ENCODE results near the gene SDK1.
"Not testable (repeated sequence)": the region's sequence is repeated elsewhere in the genome, so short reads cannot be mapped to it uniquely, and the experiment has no call there.

The SDK1 gene

DNA sequence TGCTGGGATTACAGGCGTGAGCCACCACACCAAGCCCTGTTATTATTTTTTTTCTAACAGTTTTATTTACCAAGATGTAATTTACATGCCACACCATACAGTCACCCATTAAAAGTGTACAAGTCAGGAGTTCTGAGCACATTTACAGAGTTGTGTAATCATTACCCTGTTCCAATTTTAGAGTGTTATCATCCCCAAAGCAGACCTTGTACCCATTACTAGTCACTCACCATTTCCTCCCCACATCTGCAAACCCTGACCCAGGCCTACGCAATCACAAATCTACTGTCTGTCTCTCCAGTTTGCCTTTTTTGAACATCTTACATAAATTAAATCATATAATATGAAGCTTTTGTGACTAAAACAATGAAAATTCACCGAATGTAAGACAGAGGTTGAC, 978.2 kb downstream of the SDK1 start:
- no peak for DNase-seq (ENCODE audit: low read depth in 1 of 2, low spot score in 1 of 2)

- no peak for DNase-seq (ENCODE audit: low read depth in 1 of 2, low spot score in 1 of 2)
These were observed 980.4 kb downstream of the SDK1 start for GRCh38 chr7:4281231-4281993.

DNA sequence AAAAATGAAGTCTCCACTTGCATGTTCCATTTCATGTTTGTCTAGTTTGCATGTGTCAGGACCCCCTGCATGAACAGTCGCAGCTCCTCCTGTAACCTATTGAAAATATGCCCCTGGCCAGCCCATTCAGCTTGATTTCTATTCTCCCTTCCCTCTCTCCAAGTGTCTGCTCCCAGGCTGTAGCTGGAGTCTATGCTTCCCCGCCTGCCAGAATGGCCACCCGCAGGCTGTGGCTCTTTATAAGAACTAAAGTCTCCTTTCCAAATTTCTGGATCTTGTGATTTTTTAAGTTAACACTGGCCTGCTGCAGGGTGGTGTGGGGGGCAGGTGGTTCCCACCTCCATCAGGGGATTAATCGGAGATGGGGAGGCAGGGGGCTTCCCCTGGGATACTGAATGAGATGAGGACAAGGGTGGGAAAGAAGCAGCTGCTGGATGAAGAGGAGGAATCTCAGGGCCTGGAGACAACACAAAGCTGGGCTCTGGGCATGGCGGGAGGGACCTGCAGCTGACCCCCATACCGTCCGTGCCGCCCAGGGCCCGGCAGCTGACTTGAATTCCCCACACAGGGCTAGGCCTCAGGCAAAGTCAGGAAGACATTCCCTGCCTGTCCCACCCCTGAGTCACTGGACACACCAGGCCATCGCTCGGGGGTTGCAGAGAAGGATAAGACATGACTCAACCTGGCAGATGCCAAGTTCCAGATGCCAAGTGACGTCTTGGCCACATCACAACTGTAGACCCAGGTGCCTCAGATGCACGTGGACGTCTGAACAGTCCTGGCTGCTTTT, 981.6 kb downstream of the SDK1 start:
- DNase-seq (ENCODE audit: low read depth in 1 of 2, low spot score in 1 of 2) = no peak

GRCh38 chr7:4286351-4286750, 985.3 kb downstream of the SDK1 start:
- DNase-seq (ENCODE audit: low read depth in 1 of 2, low spot score in 1 of 2) = no peak

DNA sequence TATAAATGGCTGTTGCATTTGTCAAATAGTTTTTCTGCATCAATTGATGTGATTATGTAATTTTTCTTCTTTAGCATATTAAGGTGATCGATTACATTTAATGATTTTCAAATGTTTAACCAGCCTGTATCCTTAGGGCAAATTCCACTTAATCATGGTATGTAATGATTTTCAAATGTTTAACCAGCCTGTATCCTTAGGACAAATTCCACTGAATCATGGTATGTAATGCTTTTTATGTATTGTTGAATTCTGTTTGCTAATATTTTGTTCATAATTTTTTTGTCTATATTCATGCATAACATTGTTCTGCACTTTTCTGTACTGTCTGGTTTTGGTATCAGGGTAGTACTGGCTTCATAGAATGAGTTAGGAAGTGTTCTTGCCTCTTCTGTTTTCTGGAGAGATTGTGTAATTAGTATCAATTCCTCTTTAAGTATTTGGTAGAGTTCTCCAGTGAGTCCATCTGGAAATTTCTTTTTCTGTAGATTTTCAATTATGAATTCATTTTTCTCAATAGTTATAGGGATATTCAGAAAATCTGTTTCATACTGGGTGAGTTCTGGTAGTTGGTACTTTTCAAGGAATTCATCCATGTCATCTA, 987.8 kb downstream of the SDK1 start:
- no peak for DNase-seq (ENCODE audit: low read depth in 1 of 2, low spot score in 1 of 2)

DNA sequence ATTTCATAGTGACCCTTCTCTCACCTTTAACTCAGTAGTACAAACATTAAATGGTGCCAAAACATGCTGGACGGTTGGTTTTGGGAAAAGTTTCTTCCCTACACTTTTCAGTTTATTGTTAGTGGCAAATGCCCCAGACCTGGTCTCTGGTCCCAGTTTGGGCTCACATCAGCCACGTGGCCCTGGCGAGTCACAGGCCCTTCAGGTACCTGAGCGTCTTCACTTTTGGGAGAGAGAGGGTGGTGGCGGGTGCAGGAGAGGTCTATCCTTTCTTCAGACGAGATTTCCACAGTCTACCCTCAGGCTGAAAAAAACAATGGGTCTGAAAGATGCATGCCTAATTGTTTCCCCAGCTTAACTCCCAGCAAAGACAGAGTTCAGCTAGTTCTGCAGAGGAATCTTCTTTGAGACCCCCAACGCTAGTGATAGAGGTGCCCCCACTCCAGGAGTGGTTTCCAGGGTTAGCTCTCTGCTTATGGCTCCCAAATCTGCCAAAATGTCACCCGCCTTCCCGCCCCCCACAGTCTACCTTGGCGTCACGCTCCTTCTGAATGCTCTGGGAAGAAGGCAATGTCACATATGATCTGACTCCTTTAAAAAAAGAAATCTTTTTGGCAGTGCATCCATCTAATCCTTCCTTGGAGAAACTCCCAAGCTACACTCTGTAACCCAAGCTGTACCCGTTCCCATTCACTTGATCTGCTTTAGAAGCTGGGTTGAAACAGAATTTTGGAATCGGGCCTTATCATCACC, 996.3 kb downstream of the SDK1 start:
- no peak for DNase-seq (ENCODE audit: low read depth in 1 of 2, low spot score in 1 of 2)

DNA sequence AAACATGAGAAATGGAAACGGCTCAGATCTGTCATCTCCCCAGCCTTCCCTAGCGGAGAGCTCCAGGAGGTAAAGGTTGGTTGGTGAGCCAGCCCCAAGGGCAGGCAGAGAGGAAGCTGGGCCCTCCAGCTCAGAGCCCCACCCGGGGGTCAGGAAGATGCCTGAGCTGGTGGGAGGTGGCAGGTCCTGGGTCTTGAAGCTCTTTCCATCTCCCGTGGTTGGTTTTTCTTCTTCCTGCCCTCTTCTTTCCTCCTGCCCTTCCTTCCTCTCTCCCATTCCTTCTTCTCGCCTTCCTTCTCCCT, 996.8 kb downstream of the SDK1 start:
- DNase-seq (ENCODE audit: low read depth in 1 of 2, low spot score in 1 of 2) = no peak

- no peak for DNase-seq (ENCODE audit: low read depth in 1 of 2, low spot score in 1 of 2)
These were observed 998.4 kb downstream of the SDK1 start for GRCh38 chr7:4299431-4299830.

GRCh38 chr7:4302203-4302905, 1001.3 kb downstream of the SDK1 start:
- no peak for DNase-seq (ENCODE audit: low read depth in 1 of 2, low spot score in 1 of 2)

DNA sequence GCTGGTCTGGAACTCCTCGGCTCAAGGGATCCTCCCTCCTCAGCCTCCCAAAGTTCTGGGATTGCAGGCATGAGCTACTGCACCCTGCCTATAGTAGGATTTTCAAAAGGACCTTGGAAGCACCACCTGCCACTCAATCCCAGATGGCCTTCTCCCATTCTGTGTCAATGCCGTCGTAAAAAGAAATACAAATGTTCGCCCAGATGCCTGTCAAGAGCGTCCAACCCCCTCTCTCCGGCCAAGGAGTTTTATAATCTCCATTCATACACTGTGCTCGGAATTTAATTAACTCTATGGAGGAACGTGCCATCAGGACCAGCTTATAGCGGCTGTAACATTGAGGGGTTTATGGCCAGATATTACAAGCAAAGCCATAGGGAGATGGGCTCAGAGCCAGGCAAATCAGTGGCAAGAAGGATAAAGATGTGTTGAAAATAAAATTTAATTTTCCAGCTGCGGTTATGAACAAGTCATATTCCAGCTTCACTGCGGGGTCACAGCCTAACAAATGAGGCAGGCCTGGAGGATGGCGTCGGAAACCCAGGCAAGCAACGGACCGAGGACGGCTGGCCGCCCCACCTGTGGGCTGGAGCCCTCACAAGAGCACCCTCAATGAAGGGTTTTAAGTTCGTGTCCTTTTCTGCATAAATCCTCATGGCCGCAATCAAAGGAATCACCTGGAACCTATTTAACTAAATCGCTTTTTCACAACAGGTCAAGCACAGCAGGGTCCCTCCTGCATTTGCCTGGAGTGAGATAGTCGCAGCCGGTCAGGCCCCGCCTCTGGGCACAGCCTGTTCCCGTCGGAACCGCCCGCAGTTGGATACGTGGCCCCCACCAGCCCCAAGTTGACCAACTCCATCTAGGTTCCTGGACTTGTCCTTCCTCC, 1006.5 kb downstream of the SDK1 start:
- no peak for DNase-seq (ENCODE audit: low read depth in 1 of 2, low spot score in 1 of 2)

GRCh38 chr7:4308205-4308590, 1007.1 kb downstream of the SDK1 start:
- DNase-seq (ENCODE audit: low read depth in 1 of 2, low spot score in 1 of 2) = no peak

- DNase-seq (ENCODE audit: low read depth in 1 of 2, low spot score in 1 of 2) = not testable (repeated sequence)
These were observed 1012.9 kb downstream of the SDK1 start for GRCh38 chr7:4313911-4314310.

DNA sequence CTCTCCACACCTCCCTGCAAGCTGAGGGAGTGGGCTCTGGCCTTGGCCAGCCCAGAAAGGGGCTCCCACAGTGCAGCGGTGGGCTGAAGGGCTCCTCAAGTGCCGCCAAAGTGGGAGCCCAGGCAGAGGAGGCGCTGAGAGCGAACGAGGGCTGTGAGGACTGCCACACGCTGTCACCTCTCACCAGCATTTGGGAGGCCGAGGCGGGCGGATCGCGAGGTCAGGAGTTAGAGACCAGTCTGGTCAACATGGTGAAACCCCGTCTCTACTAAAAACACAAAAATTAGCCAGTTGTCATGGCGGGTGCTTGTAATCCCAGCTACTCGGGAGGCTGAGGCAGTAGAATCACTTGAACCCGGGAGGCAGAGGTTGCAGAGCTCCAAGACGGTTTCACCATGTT, 1013.3 kb downstream of the SDK1 start:
- not testable (repeated sequence) for DNase-seq (ENCODE audit: low read depth in 1 of 2, low spot score in 1 of 2)

Data from activated CD4-positive, alpha-beta T cell treated with anti-CD3 and anti-CD28 coated beads, Interleukin-2, amount 50 U/mL, for 24 hours (primary cell).